ENCODE measurements around the gene JPT2. TPM values are rescaled to one million over a fixed set of nuclear protein-coding genes. Genes with fewer than 3 reads are reported as not detected.

JPT2 gene
- total RNA-seq, result 68.1 and 84.7 TPM in 2 replicates

GRCh38 chr16:1677942-1678499 is at the start of gene JPT2:
Gene JPT2, plus strand, starts transcription at chr16:1678279. Its CDS starts 34 bp downstream, at chr16:1678313.

GRCh38 chr16:1705688-1706385 is 27.8 kb downstream of the JPT2 start, which contains the start of gene MAPK8IP3:
Gene MAPK8IP3, plus strand, starts transcription at chr16:1706195. Its CDS starts 145 bp downstream, at chr16:1706340.

Other genes with a start within 250 kb of the JPT2 start
- 0.16 TPM in 1 of 2 replicates, not detected in the other for gene PERCC1, start 247.2 kb upstream of the JPT2 start, total RNA-seq
- gene CCDC154, start 233.7 kb upstream of the JPT2 start, total RNA-seq, result 0.16 TPM in 1 of 2 replicates, not detected in the other
- 22.5 and 54.0 TPM in 2 replicates for gene CLCN7, start 203.3 kb upstream of the JPT2 start, total RNA-seq
- not detected in 2 replicates for gene PTX4, start 189.3 kb upstream of the JPT2 start, total RNA-seq
- 12.0 and 22.9 TPM in 2 replicates for gene TELO2, start 184.9 kb upstream of the JPT2 start, total RNA-seq
- gene TMEM204, start 144.6 kb upstream of the JPT2 start, total RNA-seq, result 2.7 TPM in 1 of 2 replicates, not detected in the other
- 8.1 and 11.2 TPM in 2 replicates for gene IFT140, start 66.2 kb upstream of the JPT2 start, total RNA-seq
- gene CRAMP1, start 65.9 kb upstream of the JPT2 start, total RNA-seq, result 5.9 and 7.0 TPM in 2 replicates
- gene MAPK8IP3, start 27.9 kb downstream of the JPT2 start, total RNA-seq, result 7.4 and 28.2 TPM in 2 replicates
- gene NME3, start 93.3 kb downstream of the JPT2 start, total RNA-seq, result 53.2 and 65.0 TPM in 2 replicates
- 2.6 and 3.3 TPM in 2 replicates for gene EME2, start 94.5 kb downstream of the JPT2 start, total RNA-seq
- 136 and 217 TPM in 2 replicates for gene MRPS34, start 94.9 kb downstream of the JPT2 start, total RNA-seq
- 29.6 and 50.4 TPM in 2 replicates for gene SPSB3, start 104.3 kb downstream of the JPT2 start, total RNA-seq
- gene NUBP2, start 104.7 kb downstream of the JPT2 start, total RNA-seq, result 95.2 and 178 TPM in 2 replicates
- gene IGFALS, start 115.4 kb downstream of the JPT2 start, total RNA-seq, result not detected in 2 replicates
- 59.8 and 73.5 TPM in 2 replicates for gene HAGH, start 148.5 kb downstream of the JPT2 start, total RNA-seq
- gene FAHD1, start 148.9 kb downstream of the JPT2 start, total RNA-seq, result 32.2 and 34.9 TPM in 2 replicates
- 0.08 TPM in 1 of 2 replicates, not detected in the other for gene MEIOB, start 193.9 kb downstream of the JPT2 start, total RNA-seq
- gene HS3ST6, start 240.1 kb downstream of the JPT2 start, total RNA-seq, result not detected in 2 replicates